ENCODE results near the gene MAPK11. TPM values are rescaled to one million over a fixed set of nuclear protein-coding genes. Genes with fewer than 3 reads are reported as not detected.
"Not testable (repeated sequence)": the region's sequence is repeated elsewhere in the genome, so short reads cannot be mapped to it uniquely, and the experiment has no call there.

Gene MAPK11
- total RNA-seq, 1 donor = 11.8 TPM

- DNase-seq (ENCODE audit: low read depth in 2 of 3, low spot score in 2 of 3) = no peak
Observed at GRCh38 chr22:50278956-50279619, 8.9 kb upstream of the MAPK11 start.

- DNase-seq (ENCODE audit: low read depth in 2 of 3, low spot score in 2 of 3) = no peak
Observed at GRCh38 chr22:50278461-50278860, 8.3 kb upstream of the MAPK11 start.

- no peak for DNase-seq (ENCODE audit: low read depth in 2 of 3, low spot score in 2 of 3)
Observed at GRCh38 chr22:50277761-50278160, 7.6 kb upstream of the MAPK11 start.

- DNase-seq (ENCODE audit: low read depth in 2 of 3, low spot score in 2 of 3) = peak in 2 of 3 donors; percentile 80 to 87
Observed at GRCh38 chr22:50276143-50276542, 6.0 kb upstream of the MAPK11 start.

- DNase-seq (ENCODE audit: low read depth in 2 of 3, low spot score in 2 of 3) = no peak
Observed at GRCh38 chr22:50275181-50276055, 5.2 kb upstream of the MAPK11 start.

GRCh38 chr22:50274771-50275170 lies 4.6 kb upstream of the MAPK11 start:
- no peak for DNase-seq (ENCODE audit: low read depth in 2 of 3, low spot score in 2 of 3)

- DNase-seq (ENCODE audit: low read depth in 2 of 3, low spot score in 2 of 3) = peak in 2 of 3 donors; percentile 68 to 73
Observed at GRCh38 chr22:50274311-50274710, 4.1 kb upstream of the MAPK11 start.

GRCh38 chr22:50273781-50274180 lies 3.6 kb upstream of the MAPK11 start:
- DNase-seq (ENCODE audit: low read depth in 2 of 3, low spot score in 2 of 3) = not testable (repeated sequence)

- not testable (repeated sequence) for DNase-seq (ENCODE audit: low read depth in 2 of 3, low spot score in 2 of 3)
Observed at GRCh38 chr22:50273352-50273751, 3.2 kb upstream of the MAPK11 start.

- no peak for DNase-seq (ENCODE audit: low read depth in 2 of 3, low spot score in 2 of 3)
Observed at GRCh38 chr22:50272044-50272802, 2.0 kb upstream of the MAPK11 start.

GRCh38 chr22:50271519-50271970 lies 1.4 kb upstream of the MAPK11 start:
- DNase-seq (ENCODE audit: low read depth in 2 of 3, low spot score in 2 of 3) = peak in 2 of 3 donors; percentile 44 to 56

- peak; percentile 41 to 52 (median 47) for DNase-seq (ENCODE audit: low read depth in 2 of 3, low spot score in 2 of 3)
Observed at GRCh38 chr22:50270666-50271394, 650 bp upstream of the MAPK11 start.

- no peak for DNase-seq (ENCODE audit: low read depth in 2 of 3, low spot score in 2 of 3)
Observed at GRCh38 chr22:50269573-50269969, 609 bp downstream of the MAPK11 start.

GRCh38 chr22:50268655-50269113 lies 1.5 kb downstream of the MAPK11 start:
- no peak for DNase-seq (ENCODE audit: low read depth in 2 of 3, low spot score in 2 of 3)

- peak in 2 of 3 donors; percentile 68 to 71 for DNase-seq (ENCODE audit: low read depth in 2 of 3, low spot score in 2 of 3)
Observed at GRCh38 chr22:50267591-50268390, 2.4 kb downstream of the MAPK11 start.

GRCh38 chr22:50266994-50267393 lies 3.2 kb downstream of the MAPK11 start:
- DNase-seq (ENCODE audit: low read depth in 2 of 3, low spot score in 2 of 3) = no peak

GRCh38 chr22:50264946-50265669 lies 5.1 kb downstream of the MAPK11 start:
- no peak for DNase-seq (ENCODE audit: low read depth in 2 of 3, low spot score in 2 of 3)

- no peak for DNase-seq (ENCODE audit: low read depth in 2 of 3, low spot score in 2 of 3)
Observed at GRCh38 chr22:50264104-50264745, 6.0 kb downstream of the MAPK11 start.
